NK-92 treated with Interleukin-12 subunit alpha and Interleukin-12 subunit beta, amount 100 ng/mL, for 24 hours (cell line): ENCODE results near the gene RSPH10B2.
"Not testable (repeated sequence)": the region's sequence is repeated elsewhere in the genome, so short reads cannot be mapped to it uniquely, and the experiment has no call there.

Source experiments
- DNase-seq: peaks from one replicate; lab custom pipeline; 2025; lab: John Stamatoyannopoulos, UW

RSPH10B2 gene

DNA sequence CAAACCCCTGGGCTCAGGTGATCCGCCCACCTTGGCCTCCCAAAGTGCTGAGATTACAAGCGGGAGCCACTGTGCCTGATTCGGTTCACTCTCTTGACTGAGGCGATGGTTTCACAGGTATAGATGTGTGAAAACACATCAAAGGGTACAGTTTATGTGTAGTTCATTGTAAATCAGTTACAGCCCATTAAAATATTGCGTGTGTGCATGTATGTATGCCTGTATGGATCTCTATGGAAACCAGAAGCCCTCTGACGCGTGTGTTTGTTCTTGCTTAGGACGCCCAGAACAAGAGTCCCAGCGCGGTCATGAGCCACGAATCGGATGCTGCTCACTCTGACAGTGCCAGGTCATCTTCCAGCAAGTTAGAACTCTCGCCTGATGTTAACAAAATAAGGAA, 35.5 kb downstream of the RSPH10B2 start:
- DNase-seq, result not testable (repeated sequence)

DNA sequence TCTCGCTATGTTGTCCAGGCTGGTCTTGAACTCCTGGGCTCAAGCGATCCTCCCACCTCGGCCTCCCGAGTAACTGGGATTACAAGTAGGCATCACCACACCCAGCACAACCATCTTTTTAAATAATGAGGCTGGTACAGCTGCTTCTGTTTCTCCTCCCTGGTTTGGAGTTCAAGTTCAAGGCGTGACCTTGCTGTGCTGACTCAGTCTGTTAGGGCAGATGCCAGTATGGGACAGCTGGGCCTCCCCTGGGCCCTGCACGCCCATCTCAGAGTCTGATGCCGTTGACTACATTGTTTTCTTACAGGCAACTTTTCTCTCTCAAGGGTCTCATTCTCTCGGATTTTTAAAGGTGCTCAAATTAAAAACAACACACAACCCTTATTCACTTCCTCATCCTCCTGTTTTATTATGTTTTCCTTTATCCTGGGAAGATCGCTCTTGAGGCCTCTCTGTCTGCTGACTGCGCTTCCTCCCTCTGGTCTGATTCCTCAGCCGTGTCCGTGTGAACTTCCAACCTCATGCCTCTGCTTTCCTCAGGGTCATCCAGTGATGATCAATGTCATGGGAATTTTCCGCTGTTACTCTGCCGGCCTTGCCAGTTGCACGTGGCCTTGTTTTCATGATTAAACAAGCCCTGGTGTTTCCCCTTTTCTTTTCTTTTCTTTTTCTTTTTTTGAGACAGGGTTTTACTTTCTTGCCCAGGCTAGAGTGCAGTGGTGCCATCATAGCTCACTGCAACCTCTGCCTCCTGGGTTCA, 38.4 kb downstream of the RSPH10B2 start:
- DNase-seq, result not testable (repeated sequence)

DNA sequence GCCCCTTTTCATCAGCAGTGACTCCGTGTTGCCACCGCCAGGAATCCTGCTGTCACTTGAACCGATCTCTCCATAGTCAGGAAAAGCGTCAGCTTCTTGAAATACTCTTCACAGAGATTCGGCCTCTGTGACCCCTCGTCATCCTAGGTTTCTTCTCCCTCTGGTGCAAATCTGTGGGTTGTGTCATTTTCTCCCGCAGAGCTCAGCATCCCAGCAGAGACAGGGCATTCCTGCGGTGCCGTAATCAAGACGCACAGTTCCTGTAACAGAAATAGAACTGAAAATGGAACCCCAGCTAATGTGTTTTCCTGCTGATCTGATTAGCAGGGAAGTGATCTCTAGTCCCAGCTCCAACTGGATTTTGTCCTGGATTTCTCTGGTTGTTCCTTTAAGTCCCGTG, 40.4 kb downstream of the RSPH10B2 start:
- DNase-seq, result not testable (repeated sequence)

DNA sequence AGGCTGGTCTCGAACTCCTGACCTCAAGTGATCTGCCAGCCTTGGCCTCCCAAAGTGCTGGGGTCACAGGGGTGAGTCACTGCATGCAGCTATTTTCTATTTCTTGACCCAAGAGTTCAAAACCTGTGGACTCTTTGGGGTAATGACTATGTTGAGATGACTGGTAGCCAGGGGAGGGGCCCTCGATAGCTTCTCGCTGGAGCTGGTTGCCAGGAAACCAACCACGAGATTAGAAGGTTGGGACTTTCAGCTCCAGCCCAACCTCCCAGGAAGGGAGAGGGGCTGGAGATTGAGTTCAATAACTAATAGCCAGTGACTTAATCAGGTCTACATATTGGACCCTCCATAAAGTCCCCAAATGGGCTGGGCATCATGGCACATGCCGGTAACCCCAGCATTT, 43.3 kb downstream of the RSPH10B2 start:
- DNase-seq, result not testable (repeated sequence)

DNA sequence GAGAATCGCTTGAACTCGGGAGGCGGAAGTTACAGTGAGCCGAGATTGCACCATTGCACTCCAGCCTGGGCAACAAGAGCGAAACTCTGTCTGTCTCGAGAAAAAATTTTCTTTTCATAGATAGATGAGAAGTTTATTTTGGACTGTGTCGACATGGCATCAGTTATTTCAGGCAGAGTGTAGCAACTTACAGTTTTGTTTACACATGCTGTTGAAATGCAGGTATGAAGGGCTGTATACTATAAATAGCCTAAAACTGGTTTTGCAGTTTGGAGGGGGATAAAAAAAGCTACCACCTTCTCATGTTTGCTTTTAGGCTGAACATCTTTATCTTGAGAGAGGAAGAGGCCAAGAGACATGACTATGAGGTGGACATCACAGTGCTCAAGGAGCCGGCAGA, 44.1 kb downstream of the RSPH10B2 start:
- DNase-seq, result not testable (repeated sequence)

DNA sequence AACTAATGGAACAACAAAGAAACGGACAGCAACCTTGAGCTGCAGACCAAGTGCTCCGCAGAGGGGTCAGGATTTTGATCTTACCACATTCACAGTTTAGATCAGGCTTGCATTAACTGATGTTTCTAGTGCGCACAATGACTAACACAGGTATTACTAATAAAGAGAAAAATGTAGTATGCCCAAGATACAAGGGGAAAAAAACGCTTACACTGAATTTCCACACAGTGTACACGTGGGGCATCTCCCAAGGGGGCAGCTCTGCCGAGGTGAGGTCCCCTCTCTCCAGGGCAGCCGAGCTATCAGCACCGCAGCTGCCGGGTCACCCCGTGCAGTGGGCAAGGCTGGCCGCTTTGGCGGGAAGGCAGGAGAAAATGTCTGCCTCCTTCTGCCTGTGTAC, 46.0 kb downstream of the RSPH10B2 start:
- DNase-seq, result not testable (repeated sequence)

DNA sequence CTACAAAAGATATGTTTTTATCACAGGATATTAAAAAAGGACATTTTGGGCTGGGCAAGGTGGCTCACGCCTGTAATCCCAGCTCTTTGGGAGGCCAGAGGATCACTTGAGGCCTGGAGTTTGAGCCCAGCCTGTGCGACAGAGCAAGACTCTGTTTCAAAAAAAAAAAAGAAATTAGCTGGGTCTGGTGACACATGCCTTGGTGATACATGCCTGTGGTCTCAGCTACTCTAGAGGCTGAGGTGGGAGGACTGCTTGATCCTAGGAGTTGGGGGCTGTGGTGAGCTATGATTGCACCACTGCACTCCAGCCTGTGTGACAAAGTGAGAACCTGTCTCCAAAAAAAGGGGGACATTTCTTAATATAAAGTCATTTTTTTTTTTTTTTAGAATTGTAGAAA, 46.4 kb downstream of the RSPH10B2 start:
- DNase-seq, result not testable (repeated sequence)

DNA sequence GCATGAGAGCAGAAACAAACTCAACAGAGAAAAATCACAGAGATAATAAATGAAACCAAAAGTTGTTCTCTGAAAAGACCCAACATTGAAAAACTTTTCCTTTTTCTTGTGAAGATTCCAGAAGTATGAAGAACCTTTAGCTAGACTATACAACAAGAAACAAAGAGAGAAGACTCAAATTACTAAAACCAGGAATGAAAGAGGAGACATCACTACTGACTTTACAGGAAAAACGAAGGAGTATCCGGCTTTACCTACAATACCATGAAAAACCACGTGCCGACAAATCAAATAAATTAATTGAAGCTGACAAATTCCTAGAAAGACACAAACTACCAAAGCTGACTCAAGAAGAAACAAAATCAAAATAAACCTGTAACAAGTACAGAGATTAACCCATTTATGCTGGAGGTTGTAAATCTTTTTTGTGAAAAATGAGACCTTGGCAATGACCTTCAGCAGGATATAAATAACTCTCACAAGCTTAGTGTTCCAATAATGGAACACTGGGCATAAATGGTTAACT, 53.6 kb downstream of the RSPH10B2 start:
- DNase-seq, result not testable (repeated sequence)

DNA sequence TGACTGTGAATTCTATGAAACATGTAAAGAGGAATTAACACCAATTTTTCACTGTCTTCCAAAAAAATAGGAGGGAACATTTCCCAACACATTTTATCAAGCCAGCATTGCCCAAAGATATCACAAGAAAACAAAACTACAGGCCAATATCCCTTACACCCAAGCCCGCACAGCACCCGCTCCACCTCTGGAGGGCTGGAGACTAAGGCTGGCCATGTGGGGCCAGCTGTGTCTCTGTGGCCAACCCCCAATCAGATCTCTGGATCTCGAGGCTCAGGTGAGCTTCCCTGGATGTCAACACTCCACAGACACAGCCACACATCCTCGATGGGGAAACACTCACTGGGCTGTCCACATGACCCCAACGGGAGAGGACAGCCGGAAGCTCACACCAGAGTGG, 54.1 kb downstream of the RSPH10B2 start:
- DNase-seq, result not testable (repeated sequence)

DNA sequence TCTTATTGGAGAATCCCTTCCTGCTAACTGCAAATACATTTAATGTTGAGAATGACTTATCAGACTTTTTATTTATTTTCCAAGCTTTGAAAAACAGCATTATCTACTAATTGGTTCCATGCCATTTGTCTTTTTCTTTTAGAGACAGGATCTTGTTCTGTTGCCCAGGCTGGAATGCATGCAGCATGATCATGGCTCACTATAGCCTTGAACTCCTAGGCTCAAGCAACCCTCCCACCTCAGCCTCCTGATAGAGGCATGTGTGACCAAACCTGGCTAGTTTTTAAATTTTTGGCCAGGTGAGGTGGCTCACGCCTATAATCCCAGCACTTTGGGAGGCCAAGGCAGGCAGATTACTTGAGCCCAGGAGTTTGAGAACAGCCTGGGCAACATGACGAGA, 59.1 kb downstream of the RSPH10B2 start:
- not testable (repeated sequence) for DNase-seq

DNA sequence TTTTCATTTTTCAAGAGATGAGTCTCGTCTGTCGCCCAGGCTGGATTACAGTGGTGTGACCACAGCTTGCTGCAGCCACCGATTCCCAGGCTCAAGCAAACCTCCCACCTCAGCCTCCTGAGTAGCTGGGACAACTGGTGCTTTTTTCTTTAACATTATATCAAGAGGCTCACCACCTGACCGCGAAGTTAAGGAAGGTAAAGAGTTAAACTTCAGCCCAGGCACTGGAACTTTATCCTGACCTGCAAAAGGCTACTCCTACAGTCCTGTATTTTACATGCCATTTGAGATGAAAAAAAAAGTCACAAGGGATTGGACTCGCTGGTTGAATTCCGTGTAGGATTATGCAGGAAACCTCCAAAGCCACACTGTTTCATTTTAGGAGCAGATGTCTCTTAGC, 61.6 kb downstream of the RSPH10B2 start:
- DNase-seq, result not testable (repeated sequence)

DNA sequence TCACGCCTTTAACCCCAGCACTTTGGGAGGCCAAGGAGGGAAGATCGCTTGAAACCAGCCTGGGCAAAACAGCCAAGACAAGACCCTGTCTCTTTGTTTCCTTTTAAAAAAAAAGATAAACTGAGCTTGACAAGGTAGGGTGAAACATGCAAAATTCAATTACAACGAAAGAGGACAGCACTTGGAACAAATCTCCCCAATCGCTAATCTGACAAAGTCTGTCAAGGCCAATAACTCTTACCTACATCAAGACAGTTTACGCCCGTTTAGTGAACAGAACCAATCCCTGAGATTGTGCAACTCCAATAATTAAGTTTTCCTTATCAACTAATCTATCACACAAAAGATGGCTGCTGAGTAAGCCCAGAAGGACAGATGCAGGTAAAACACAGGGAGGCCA, 67.7 kb downstream of the RSPH10B2 start:
- not testable (repeated sequence) for DNase-seq

DNA sequence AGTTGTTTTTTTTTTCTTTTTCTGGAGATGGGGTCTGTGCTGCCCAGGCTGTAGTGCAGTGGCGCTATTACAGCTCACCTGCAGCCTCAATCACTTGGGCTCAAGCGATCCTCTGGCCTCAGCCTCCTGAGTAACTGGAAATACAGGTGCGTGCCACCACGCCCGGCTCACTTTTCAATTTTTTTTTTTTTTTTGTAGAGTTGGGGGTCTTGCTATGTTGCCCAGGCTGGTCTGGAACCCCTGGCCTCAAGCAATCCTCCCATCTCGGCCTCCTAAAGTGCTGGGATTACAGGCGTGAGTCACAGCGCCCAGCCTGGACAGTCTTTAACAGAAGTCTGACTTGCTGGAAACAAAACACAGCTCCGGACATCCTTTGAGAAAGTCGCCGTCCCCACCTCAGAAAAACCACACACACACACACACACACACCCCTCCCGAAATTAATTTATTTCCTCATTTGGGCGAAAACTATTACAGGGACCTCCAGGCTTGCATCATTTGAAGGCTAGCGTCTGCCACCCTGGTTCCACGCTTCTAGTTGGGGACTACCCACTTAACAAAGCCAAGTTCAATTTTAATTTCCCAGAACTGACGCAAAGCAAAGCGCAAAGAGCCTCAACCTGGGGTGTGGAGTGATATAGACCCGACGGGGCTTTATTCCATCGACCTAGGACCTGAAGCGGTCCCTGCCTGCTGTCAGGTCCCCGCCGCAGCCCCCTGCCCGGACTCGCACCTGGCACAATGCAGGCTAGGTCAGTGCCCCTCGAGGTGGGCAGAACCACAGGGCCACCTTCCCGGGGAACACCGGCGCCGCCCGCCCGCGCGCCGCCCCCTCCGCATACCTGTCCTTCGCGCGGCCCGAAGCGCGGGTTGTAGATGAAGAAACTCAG, 71.6 kb downstream of the RSPH10B2 start:
- DNase-seq, result not testable (repeated sequence)

DNA sequence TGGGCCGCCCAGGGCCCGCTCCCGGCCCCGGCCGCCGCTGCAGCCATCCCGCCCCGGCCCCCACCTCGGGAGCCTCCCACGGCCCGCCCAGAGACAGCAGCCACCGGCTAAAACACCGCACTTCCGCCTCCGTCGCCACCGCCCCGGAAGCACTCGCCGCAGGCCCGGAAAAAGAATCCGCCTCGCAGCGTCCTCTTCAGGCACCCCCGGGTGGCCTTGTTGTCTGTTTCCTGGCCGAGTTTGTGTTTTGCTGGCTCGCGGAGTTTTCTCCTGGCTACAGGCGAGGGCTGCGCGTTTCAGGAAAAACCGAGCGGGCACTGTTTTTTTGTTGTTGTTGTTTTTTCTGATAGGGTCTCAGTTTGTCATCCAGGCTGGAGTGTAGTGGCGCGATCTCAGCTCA, 72.2 kb downstream of the RSPH10B2 start, which contains the start of gene CCZ1B:
Gene CCZ1B, minus strand, starts transcription at position 125 of the 400 bp plus-strand sequence. Its CDS starts 78 bp downstream, at position 47.
- DNase-seq, result peak; percentile 59

DNA sequence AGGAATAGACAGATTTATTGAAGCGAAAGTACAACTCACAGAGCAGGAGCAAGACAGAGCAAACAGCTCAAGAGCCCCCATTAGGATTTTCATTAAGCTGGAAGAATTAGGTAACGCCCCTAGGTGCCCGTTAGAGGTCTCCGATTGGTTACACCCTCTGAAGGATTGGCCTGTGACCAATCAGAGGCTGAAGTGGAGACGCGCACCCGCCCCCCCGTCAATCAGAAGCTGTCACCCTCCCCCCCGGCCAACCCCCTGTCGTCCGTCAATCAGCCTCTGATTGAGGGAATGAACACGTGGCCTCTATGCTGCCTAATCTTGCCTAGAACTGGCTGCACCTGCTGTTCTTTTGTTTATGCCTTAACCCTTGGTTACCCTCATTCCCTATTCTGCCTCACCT, 73.3 kb downstream of the RSPH10B2 start:
- not testable (repeated sequence) for DNase-seq

DNA sequence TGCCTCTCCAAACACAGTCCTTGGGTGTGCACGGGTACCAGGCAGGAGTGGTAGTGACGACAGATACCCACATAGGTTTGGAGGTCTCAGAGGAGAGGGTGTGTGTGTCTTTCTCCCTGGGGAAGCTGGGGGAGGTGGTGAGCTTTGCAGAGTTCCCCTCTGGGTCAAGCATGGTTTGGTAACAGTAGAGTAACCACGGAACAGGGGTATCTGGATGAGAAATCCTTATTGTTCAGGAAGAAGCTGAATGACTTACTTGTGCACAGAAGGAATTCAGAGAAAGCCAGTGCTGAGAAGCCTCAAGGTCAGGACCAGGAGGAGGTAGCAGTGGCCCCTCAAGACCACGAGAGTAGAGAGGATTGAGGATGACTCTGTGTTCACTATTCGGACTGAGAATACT, 75.7 kb downstream of the RSPH10B2 start:
- not testable (repeated sequence) for DNase-seq

DNA sequence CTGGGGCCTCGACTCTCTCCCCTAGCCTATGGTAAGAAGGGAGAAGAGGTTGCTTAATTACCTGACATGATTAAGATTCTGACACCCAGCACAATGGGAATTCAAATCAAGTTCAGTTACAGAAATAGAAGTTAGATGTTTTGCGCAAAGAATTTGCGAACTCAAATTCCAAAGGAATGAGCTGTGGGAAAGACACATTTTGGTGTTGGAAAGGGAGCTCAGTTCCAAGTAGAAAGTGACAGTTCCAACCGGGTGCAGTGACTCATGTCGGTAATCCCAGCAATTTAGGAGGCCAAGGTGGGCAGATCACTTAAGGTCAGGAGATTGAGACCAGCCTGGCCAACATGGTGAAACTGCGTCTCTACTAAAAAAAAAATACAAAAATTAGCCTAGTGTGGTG, 76.1 kb downstream of the RSPH10B2 start:
- not testable (repeated sequence) for DNase-seq

DNA sequence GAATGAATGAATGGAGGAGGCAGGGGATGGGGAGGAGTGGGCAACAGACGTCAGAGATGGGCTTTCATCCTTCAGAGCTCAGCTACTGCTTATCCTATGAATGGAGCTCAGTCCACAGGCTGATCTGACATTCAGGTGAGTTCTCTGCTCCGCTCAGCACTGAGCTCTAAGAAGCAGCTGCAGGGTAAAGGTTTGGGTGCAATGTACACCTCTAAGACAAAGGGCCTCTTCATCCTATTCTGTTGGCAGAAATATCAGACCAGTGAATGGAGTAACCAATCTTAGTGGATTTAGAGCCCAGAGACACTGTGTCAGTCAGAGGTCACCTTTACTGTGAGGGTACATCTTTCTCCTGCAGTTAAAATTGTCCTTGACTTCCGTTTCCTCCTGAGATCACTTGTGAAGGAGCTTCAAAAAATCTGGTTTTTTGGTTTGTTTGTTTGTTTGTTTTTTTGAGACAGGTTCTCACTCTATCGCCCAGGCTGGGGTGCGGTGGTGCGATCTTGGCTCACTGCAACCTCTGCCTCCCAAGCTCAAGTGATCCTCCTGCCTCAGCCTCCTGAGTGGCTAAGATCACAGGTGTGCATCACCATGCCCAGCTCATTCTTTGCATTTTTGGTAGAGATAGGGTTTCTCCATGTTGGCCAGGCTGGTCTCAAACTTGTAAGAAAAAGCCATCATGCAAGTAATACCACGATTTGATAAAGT, 77.3 kb downstream of the RSPH10B2 start:
- DNase-seq, result no peak

DNA sequence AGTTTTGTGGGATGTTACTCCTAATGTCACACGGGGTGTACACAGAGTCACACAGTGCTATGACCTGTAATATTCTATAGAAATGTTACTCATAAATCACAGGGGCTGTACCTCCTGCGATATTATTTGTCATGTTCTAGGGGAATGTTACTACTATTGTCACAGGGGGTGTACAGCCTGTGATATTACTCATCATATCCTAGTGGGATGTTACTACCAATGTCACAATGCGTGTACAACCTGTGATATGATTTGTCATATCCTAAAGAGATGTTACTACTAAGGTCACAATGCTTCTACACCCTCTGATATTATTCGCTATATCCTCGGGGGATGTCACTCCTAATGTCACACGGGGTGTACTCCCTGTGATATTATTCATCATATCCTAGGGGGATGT, 79.7 kb downstream of the RSPH10B2 start:
- no peak for DNase-seq

DNA sequence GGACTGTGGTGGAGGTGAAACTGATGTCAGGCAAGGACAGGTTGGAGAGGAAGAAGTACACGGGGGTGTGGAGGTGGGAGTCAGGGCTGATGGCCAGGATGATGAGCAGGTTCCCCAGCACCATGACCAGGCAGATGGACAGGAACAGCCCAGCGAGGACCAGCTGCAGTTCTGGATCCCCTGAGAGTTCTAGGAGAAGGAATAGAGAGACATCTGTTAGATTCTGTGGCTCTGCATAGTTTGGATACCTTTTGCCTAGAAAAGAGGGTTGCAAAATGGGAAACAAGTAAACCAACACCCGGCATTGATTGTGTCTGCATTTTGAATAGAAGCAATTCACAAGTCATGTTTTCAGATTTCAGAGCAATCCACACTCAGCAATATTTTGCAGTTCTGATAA, 81.6 kb downstream of the RSPH10B2 start:
- DNase-seq, result not testable (repeated sequence)

DNA sequence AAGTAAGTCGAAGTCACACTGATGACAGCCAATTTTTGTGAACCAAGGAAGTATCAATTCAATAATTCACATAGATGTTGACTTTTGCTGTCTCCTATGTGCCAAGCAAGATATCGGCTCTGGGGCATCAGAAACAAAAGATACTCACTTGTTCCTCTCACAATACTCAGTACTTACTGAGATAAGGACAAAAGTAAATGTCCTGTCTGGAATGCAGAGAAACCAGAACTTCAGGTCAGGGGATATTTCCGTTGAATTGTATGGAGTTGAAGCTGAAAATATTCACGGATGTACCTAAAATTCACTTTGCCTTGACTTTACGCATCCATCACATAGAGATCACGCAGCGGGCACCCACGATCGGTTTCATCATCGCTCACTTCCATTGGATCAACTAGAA, 83.2 kb downstream of the RSPH10B2 start:
- not testable (repeated sequence) for DNase-seq
